Activated gamma-delta T cell treated with Interleukin-2 at 50 U/mL for 16 hours (primary cell): Measurements from ENCODE around the gene HBM.
A peak's percentile ranks its signal among the peaks of the same experiment; 100 is the strongest.
"Not testable (repeated sequence)": the region's sequence is repeated elsewhere in the genome, so short reads cannot be mapped to it uniquely, and the experiment has no call there.

Source experiments
- DNase-seq: peaks from one replicate; pipeline ENCODE4 v3.0.0-alpha.2; 2020

The HBM gene

GRCh38 chr16:165539-166374 lies at the start of gene HBM:
HBM (plus strand) TSS chr16:165978; CDS start chr16:165998, 20 bp downstream.
- DNase-seq: no peak

GRCh38 chr16:116015-116414 lies 49.8 kb upstream of the HBM start:
- no peak for DNase-seq

- peak; percentile 67 for DNase-seq
These were observed 48.1 kb upstream of the HBM start for GRCh38 chr16:117379-118365.

- no peak for DNase-seq
These were observed 46.9 kb upstream of the HBM start for GRCh38 chr16:118857-119256.

- no peak for DNase-seq
These were observed 46.5 kb upstream of the HBM start for GRCh38 chr16:119295-119694.

- DNase-seq: no peak
These were observed 45.8 kb upstream of the HBM start for GRCh38 chr16:119835-120491.

- no peak for DNase-seq
These were observed 45.0 kb upstream of the HBM start for GRCh38 chr16:120756-121155.

- DNase-seq: no peak
These were observed 43.4 kb upstream of the HBM start for GRCh38 chr16:122361-122760.

- DNase-seq: not testable (repeated sequence)
These were observed 42.0 kb upstream of the HBM start for GRCh38 chr16:123558-124350.

- no peak for DNase-seq
These were observed 40.8 kb upstream of the HBM start for GRCh38 chr16:125011-125410.

- no peak for DNase-seq
These were observed 36.7 kb upstream of the HBM start for GRCh38 chr16:129075-129474.

GRCh38 chr16:130533-131173 lies 35.1 kb upstream of the HBM start:
- DNase-seq: no peak

- DNase-seq: no peak
These were observed 33.7 kb upstream of the HBM start for GRCh38 chr16:132120-132519.

GRCh38 chr16:133716-134115 lies 32.1 kb upstream of the HBM start:
- DNase-seq: no peak

GRCh38 chr16:138049-138417 lies 27.7 kb upstream of the HBM start:
- DNase-seq: peak; percentile 19

- no peak for DNase-seq
These were observed 25.5 kb upstream of the HBM start for GRCh38 chr16:140175-140857.

GRCh38 chr16:142405-142967 lies 23.3 kb upstream of the HBM start:
- no peak for DNase-seq

GRCh38 chr16:143047-143446 lies 22.7 kb upstream of the HBM start:
- DNase-seq: no peak

GRCh38 chr16:143456-143855 lies 22.3 kb upstream of the HBM start:
- DNase-seq: no peak

- no peak for DNase-seq
These were observed 21.0 kb upstream of the HBM start for GRCh38 chr16:144797-145252.

GRCh38 chr16:146646-147045 lies 19.1 kb upstream of the HBM start:
- DNase-seq: no peak
